Islet precursor cell (in vitro differentiated cells): ENCODE data around the gene SYT11.
"Not testable (repeated sequence)": the region's sequence is repeated elsewhere in the genome, so short reads cannot be mapped to it uniquely, and the experiment has no call there.

Source experiments
- DNase-seq: peaks from one replicate; pipeline ENCODE4 v3.0.0-alpha.2; 2018

The SYT11 gene

DNA sequence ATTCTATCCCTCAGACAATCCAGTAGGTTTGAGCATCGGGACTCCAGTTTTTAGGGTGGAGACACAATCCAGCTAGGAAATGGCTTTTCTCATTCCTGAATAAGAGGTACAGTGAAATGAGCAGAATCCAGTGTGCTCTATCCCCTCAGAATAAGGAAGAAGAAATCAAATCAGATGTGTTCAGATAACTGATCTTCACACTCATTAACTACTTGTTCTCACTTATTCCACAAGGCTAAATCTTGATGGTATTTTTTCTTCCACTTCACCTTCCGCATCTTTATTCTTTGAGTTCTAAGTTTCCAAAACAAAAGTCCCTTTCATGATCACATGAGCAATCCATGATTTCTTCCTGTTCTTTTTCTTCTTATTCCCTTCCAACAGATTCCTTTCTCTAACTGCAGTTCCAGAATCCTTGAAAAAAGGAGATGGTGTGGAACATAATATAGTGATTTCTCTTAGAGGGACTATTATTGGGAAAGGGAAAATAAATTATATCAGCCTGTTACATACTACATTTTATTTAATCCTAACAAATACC is 1.7 kb downstream of the SYT11 start:
- DNase-seq, result no peak

DNA sequence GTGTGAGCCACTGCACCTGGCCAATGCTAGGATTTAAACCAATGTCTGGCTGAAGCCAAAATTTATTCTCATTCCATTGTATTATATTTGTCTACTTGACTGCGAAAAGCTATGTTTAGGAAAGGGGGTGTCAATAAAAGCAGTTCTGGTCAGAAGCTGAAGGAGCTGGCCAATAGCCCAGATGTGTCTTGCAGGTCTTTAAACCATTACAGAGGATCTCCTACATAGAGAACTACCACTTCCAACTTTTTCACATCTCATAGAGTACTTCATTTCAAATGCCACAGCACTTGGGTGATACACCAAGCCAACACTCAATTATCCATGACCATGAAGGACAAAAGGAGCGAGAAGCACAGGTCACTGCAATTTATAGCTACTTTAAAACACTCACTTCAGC is 2.5 kb downstream of the SYT11 start:
- no peak for DNase-seq

DNA sequence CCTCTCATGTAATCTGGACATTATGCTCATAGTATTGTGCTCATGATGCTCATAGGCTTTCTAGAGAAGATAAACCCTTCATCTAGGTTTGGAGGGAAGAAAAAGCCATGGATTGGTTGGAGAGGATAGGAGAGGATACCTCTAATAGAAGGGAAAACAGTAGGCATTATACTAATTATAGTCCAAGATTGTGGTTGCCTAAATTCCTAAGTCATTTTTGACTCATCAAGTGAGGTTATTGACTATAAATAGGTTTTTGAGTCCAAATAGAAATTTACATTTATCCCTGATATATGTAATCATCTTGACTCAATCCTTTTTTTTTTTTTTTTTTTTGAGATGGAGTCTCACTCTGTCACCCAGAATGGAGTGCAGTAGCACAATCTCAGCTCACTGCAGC is 5.0 kb downstream of the SYT11 start:
- DNase-seq, result no peak

DNA sequence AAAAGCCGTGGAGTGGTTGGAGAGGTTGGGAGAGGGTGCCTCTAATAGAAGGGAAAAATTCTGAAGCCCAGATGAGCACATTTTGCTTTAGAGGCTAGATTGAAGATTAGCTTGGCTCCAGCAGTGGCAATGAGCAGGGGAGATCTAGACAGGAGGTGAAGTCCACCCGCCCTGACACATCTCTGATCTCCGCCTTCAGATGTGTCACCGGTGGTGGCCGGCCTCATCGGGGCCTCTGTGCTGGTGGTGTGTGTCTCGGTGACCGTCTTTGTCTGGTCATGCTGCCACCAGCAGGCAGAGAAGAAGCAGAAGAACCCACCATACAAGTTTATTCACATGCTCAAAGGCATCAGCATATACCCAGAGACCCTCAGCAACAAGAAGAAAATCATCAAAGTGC is 8.4 kb downstream of the SYT11 start:
- DNase-seq, result no peak

DNA sequence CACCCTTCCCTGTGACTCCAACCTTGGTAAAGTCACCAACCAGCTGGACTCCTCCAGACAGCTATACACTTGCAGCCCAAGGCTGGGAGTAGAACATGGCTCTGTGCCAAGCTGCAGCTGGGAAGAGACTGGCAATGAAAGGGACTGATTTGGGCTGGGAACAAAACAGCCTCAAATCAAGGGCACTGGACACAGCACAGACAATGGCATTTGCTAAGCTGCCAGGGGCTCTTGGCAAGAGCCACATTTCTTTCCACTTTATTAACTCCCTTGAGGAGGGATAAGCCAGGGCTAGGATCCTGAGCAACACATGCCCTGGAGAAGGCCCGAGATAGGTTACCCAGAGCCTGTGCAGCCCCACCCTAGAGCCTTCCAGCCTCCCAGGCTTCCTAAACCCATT is 12.0 kb downstream of the SYT11 start:
- DNase-seq, result no peak

DNA sequence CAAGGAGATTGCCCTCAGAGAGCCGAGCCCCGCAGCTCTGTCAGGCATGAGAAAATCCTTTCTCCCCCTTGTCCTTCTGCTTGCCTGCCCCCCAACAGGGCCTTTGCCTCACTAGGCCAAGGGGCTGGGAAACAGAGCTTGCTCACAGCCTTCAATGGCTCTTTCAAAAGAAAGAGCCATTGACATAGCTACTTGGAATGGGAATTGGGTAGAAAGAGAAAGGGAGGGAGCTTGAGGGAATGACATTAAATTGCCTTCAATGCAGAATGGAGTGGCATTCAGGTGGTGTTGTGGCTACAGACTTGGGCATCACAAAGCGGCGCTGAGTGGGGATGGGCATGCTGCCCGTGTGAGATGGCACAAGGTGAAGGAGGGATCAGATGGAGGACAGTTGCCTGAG is 13.2 kb downstream of the SYT11 start:
- no peak for DNase-seq

DNA sequence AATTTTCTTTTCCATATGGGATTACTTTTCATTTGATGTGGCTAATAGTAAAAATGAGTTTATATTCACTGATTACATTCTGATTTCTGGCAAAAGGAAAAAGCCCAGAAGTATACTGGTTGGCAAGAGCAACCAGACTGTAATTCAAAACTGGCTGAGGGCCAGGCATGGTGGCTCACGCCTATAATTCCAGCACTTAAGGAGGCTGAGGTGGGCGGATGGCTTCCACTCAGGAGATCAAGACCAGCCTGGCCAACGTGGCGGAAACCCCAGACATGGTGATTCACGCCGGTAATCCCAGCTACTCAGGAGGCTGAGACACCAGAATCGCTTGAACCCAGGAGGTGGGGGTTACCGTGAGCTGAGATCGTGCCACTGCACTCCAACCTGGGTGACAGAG is 14.5 kb downstream of the SYT11 start:
- no peak for DNase-seq

DNA sequence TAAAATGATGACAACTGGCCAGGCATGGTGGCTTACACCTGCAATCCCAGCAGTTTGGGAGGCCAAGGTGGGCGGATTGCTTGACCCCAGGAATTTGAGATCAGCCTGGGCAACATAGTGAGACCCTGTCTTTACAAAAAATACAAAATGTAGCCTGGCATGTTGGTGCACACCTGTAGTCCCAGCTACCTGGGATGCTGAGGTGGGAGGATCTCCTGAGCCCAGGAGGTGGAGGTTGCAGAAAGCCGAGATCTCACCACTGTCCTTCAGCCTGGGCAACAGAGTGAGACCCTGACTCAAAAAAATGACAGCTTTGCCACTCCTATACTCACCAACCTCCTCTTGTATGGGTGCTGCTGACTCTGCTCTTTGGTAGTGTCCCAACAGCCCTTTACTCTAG is 18.6 kb downstream of the SYT11 start:
- DNase-seq, result no peak

DNA sequence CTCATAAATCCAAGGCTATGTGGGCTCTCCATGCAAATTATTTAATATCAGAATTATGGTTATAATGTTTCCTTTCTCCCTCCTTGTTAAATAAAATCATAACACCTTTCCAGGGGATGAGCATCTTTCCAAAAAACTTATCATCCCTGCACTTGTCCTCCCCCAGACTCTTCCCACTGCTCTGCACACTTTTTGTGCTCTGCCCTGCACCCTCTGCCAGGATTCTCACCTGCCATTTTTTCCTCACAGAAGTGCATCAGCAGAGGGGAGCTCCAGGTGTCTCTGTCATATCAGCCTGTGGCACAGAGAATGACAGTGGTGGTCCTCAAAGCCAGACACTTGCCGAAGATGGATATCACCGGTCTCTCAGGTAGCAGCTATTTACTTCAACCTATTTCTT is 20.9 kb downstream of the SYT11 start:
- no peak for DNase-seq

DNA sequence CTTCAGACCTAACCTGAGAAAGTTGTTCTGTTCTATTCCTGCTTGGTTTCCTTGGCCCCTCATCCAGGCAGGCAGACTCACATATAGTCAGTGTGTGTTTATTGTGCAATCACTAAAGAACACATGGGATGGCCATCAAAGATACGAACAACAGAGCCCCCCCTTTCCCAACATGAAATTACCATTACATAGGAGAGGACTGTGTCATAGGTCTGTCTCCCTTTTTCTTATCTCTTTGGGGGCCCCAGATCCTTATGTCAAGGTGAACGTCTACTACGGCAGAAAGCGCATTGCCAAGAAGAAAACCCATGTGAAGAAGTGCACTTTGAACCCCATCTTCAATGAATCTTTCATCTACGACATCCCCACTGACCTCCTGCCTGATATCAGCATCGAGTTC is 21.6 kb downstream of the SYT11 start:
- DNase-seq, result no peak

DNA sequence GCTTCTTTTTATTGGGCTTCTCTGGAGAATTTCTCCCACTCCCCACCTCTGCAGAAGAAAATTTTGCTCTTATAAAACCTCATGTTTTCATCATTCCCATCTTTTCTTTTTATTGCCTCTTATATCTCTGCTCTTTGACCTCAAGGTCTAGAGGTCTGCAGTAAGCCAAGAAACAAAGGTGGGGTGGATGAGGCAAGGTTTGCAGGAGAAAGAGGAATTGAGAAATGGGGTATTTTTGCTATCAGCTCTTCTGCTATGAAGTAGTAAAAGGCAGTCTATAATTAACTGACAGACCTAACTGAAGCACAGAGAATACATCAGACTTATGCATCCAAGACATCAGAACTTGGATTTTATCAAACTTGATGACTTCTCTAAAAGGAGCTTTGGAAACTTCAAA is 22.9 kb downstream of the SYT11 start:
- DNase-seq, result no peak

DNA sequence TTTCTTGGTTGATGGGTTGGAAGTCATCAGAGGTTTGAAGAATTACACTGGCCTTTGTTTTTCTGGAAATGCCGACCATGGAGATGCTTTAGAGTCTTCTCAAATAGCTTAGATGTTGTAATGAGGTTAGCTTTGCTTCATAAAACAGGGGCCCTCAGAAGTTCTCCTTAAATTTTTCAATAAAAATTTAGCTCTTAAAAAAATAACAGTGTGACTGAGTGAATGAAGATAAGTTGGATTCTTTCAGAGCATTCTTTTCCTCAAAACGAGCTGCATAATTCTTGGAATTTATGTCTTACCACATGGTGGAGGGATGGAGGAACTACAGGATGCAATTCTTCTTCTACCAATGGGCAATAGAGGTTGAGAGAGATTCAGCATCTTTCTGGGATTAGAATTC is 23.4 kb downstream of the SYT11 start:
- DNase-seq, result no peak

DNA sequence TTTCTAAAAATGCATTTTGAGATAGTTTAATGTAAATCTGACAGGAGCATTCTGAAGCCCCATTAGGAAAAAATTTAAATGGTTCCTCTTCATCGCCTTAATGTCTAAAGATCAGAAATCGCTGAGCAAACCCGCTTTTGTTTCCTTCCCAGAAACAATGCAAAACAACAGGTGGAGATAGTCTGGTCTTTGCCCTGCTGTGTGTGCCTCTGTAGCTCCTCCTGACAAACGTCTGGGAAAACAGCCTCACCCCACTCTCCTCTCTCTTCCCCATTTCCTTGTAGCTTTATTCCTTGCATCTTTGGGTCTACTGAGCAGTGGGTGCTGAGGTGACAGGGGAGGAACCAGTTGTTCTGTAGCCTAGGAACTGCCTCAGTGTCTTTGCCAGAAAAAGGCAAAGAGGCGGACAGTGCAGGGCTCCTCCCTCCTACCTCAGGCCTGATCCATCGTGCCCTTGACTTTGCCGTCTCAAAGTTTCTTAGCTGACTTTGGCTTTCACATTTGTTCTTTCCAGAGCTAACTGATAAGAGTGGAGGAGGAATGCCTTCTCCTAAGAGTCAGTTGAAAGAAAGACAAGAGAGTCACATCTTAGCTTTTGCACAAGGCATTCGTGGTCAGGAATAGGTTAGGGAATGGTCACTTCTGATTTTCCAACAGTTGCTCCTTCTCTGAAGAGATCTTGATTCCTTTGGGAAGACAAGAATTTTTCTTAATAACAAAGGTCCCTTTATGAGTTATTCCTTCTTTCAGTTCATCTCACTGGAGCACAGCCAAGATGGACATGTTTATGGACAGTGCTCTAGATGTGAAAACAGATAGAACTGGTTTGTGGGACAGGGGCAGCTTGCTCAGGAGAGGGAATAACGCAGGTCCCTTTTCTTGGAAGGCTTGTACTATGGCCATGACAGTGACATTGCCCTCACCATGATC is 24.9 kb downstream of the SYT11 start:
- DNase-seq, result no peak

DNA sequence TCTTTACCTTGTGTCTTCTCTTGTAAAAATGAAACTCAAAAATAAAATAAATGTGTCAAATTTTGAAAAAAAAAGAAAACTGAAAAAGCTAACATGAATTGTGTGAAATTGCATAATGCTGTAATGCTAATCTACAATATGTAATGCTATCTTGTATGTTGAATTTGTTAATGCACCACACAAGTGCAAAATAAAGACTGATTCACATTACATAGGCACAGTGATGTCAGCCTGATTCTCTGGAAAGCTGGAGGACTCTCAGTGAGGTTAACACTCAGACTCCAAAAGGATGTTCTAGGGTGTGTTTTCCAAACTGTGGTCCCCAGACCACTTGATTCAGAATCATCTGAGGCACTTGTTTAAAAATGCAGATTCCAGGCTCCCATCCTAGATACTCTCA is 25.6 kb downstream of the SYT11 start:
- no peak for DNase-seq

DNA sequence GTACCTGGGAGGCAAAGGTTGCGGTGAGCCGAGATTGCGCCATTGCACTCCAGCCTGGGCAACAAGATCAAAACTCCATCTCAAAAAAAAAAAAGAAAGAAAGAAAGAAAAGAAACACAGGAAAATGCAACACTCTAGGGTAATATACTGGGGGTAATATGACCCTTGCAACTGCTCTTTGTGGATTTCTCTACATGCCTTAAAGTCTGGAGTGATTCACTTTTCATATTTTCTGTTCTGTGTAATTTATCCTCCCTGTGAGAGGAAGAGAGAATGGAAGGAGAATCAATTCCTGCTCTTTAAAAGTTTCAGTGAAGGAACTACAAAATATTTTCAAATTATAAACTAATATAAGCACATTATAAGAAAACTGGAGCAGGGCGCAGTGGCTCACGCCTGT is 29.1 kb downstream of the SYT11 start:
- no peak for DNase-seq

DNA sequence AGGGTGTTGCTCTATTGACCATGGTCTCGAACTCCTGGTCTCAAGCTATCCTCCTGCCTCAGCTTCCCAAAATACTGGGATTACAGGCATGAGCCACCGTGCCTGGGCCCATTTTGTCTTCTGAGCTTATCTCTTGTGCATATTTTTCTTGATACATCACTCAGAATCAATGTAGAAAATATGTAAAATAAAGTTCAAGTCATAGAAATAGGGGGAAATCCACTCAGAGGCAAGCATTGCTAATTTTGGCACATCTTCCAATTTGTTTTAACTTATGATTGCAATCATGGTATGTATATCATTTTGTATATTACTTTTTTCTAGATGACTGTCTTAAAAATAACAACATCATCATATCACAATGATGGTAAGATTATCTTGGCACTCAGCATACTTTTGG is 30.2 kb downstream of the SYT11 start:
- no peak for DNase-seq

DNA sequence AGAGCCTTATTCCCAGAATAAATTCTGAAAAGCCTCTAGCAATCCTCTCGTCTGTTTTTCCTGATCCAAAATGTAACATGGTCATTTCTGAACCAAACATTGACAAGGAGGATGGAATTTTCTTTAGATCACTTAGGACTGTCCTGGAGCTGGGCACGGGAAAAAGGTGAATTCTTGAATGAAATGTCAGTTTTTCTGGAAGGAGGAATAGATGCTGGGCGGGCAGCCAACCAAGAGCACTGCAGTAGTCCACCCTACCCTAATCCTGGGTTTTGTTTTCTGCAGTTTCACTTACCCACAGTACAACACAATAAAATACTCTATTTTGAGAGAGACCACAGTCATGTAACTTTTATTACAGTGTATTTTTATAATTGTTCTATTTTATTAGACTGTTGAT is 30.9 kb downstream of the SYT11 start:
- no peak for DNase-seq

DNA sequence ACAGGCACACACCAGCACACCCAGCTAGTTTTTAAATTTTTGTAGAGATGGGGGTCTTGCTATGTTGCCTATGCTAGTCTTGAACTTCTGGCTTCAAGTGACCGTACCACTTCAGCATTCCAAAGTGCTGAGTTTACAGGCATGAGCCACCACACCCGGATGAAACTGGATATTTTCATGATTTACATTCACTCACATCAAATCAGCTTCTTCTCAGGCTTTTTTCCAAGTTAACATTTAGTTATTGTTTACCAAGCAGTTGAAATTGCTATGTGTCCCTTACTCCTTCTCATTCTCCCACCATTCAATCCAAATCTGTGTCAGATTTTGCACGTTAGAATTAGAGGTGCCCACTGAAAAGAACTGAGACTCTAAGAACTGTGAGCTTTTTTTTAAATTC is 33.4 kb downstream of the SYT11 start:
- DNase-seq, result no peak

DNA sequence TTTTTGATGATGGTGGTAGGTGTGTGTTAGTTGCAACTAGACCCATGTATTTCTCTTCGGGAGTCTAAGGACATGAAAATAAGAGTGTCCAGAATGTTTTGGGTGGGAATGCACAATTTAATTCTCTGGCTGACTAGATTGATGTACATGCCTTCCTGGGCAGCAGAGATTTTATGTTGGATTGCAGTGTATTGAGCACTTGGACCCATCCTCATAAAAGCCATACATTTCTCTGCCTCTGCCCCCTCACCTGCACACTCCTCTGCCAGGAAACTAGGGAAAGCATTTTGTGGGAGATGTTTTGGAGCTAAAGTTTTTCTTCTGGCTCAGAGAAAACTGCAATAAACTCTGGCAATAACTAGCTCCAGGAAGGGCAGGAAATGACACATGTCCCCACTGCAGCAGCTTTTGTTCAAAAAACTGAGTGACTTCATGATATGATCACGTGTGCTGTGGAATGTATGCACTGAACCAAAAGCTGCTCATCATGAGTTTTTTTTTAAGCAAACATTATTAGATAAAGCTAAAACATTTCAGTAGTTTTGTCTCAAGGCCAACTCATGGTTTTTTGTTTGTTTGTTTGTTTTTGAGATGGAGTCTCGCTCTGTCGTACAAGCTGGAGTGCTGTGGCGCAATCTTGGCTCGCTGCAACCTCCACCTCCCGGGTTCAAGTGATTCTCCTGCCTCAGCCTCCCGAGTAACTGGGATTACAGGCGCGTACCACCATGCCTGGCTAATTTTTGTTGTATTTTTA is 34.2 kb downstream of the SYT11 start:
- no peak for DNase-seq

DNA sequence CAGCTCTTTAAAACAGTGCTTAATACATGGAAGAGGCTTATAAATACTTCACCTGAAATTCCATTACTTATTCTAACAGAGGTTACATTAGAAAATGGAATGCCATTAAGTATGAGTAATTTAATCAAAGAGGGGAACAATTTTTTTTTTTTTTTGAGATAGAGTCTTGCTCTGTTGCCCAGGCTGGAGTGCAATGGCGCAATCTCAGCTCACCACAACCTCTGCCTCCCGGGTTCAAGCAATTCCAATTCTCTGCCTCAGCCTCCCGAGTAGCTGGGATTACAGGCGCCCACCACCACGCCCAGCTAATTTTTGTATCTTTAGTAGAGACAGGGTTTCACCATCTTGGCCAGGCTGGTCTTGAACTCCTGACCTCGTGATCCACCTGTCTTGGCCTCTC is 36.2 kb downstream of the SYT11 start:
- DNase-seq, result not testable (repeated sequence)

DNA sequence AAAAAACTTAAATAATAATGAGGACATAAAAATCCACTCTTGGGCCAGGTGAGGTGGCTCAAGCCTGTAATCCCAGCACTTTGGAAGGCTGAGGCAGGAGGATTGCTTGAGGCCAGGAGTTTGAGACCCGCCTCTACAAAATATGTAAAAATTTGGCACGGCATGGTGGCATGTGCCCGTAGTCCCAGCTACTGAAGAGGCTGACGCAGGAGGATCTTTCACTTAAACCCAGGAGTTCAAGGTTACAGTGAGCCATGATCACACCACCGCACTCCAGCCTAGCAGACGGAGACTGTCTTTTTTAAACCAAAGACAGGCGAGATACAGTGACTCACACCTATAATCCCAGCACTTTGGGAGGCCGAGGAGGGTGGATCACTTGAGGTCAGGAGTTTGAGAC is 37.1 kb downstream of the SYT11 start:
- not testable (repeated sequence) for DNase-seq

DNA sequence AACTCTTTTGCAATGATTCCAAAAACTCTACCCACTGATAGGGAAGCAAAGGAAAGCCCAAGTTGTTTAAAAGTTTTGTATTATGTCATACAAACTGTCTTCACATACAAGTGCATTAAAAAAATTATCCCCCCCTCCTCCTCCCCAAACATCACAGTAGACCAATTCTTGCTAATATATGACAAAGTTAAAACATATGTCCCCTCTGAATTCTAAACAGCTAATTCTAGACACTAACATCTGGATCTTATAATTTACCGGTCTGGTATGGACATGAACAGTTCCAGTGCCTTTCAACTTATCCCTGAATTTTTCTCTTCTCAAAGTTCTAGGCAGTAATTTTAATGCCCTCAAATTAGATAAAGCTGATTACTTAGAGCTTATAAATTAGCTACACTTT is 38.4 kb downstream of the SYT11 start:
- no peak for DNase-seq

DNA sequence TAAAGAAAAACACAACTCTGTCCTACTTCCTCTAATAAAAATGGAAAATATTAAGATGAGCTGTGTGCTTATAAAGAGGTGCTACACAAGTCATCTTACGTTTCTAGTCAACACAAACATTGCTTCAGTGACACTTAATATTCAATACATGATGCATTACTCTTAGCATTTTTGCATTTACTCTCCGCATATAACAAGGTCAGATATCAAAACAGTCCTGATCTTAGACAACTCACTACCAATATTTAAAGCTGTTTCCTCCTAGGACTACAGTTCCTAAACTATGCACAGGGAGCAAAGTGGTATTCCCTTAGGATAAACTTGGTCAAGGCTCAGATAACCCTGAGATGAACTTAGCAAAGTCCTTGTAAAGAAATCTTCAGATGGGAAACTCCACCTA is 39.5 kb downstream of the SYT11 start:
- DNase-seq, result no peak

DNA sequence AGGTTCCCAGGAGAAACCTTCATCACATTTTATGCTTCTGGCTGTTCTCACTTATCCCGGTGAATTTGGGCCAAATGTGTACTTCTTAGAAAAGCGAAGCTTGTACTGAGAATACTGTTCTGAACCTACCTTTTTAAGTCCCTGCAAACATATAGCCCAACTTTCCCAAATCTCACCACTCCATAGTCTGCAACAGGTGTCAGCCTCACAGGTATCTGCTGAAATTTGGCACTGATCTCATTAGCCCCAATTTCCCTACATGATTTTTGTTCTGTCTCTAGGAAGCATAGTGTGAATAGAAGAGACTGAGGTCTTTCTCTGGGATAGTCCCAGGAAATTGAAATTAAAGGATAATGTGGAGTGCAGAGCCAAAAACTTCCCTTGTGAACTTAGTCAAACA is 40.3 kb downstream of the SYT11 start:
- DNase-seq, result no peak
